Endothelial cell (in vitro differentiated cells): ENCODE results near the gene DMXL2. TPM values are rescaled to one million over a fixed set of nuclear protein-coding genes. Genes with fewer than 3 reads are reported as not detected.
A peak's percentile ranks its signal among the peaks of the same experiment; 100 is the strongest.

ENCODE experiments used
- DNase-seq: peaks from one replicate; pipeline ENCODE4 v3.0.0; 2021; ENCODE audit warnings: low spot score
- H3K27ac Mint-ChIP-seq: one replicate; pipeline ENCODE4 v1.8.0; 2021; ENCODE audit warnings: mixed read lengths, inconsistent platforms; ENCODE audit not compliant: unreplicated experiment
- H3K27me3 Mint-ChIP-seq: one replicate; pipeline ENCODE4 v1.8.0; 2021; ENCODE audit warnings: mild to moderate bottlenecking, moderate library complexity, mixed read lengths, inconsistent platforms; ENCODE audit not compliant: unreplicated experiment
- H3K36me3 Mint-ChIP-seq: one replicate; pipeline ENCODE4 v1.8.0; 2021; ENCODE audit warnings: mild to moderate bottlenecking, low read depth, mixed read lengths, inconsistent platforms; ENCODE audit not compliant: unreplicated experiment
- H3K4me1 Mint-ChIP-seq: one replicate; pipeline ENCODE4 v1.8.0; 2021; ENCODE audit warnings: mild to moderate bottlenecking, mixed read lengths, inconsistent platforms; ENCODE audit not compliant: unreplicated experiment
- H3K4me3 Mint-ChIP-seq: one replicate; pipeline ENCODE4 v1.8.0; 2021; ENCODE audit warnings: mild to moderate bottlenecking, mixed read lengths, inconsistent platforms; ENCODE audit not compliant: unreplicated experiment
- H3K9me3 Mint-ChIP-seq: one replicate; pipeline ENCODE4 v1.8.0; 2021; ENCODE audit warnings: mixed read lengths, inconsistent platforms; ENCODE audit not compliant: unreplicated experiment
- total RNA-seq: library from RNA; stranded (reverse); fragmentation: NEBNext Ultra II Directional; extraction: Animal tissue kit (Norgen Biotek cat#: 25700); gene quantifications from one replicate; pipeline ENCODE4 v1.2.1, GENCODE V29; 2021; ENCODE audit not compliant: unreplicated experiment
- TF ChIP-seq, protein P1 (sequence below): fragments of 200-600 bp; sonication (generic); IDR thresholded peaks from one replicate; pipeline ENCODE4 v1.5.0; 2021; ENCODE audit warnings: antibody characterized with exemption; ENCODE audit not compliant: unreplicated experiment

The DMXL2 gene
- total RNA-seq, 1 donor from 2014 or later, result 33.1 TPM

GRCh38 chr15:51634591-51635198 lies 12.1 kb upstream of the DMXL2 start:
- no peak overlapping the region for H3K4me3 Mint-ChIP-seq
- TF ChIP-seq, protein P1, sequence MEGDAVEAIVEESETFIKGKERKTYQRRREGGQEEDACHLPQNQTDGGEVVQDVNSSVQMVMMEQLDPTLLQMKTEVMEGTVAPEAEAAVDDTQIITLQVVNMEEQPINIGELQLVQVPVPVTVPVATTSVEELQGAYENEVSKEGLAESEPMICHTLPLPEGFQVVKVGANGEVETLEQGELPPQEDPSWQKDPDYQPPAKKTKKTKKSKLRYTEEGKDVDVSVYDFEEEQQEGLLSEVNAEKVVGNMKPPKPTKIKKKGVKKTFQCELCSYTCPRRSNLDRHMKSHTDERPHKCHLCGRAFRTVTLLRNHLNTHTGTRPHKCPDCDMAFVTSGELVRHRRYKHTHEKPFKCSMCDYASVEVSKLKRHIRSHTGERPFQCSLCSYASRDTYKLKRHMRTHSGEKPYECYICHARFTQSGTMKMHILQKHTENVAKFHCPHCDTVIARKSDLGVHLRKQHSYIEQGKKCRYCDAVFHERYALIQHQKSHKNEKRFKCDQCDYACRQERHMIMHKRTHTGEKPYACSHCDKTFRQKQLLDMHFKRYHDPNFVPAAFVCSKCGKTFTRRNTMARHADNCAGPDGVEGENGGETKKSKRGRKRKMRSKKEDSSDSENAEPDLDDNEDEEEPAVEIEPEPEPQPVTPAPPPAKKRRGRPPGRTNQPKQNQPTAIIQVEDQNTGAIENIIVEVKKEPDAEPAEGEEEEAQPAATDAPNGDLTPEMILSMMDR, result no peak
- H3K9me3 Mint-ChIP-seq, result no peaks in the 10 kb centered on the region
- no peaks in the 10 kb centered on the region for H3K36me3 Mint-ChIP-seq
- no peak for DNase-seq
- peaks cover 3% of the 10 kb centered on the region for H3K4me1 Mint-ChIP-seq
- H3K27ac Mint-ChIP-seq, result no peak overlapping the region
- no peaks in the 10 kb centered on the region for H3K27me3 Mint-ChIP-seq

DNA sequence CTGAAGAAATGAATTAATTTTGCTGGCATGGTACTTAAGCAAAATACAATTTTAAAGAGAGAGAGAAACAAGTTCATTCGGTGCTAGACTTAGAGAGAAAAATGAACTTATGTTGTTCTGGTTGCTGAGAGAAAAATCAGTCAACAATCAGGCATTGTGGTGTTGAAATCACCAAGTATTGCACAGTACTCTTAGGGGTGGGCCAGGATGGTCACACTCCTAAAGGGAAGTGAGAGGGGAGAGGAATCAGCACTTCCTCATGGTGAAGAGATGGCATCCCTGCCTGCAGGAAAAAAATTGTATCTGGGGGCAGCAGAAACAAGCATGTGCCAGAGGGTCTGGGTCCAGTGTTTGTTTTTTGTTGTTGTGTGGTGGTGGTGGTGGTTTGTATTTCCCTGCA lies 7.0 kb upstream of the DMXL2 start:
- TF ChIP-seq, protein P1, result no peak
- Mint-ChIP-seq H3K27ac (no peak overlapping the region), H3K4me1 (peaks cover 10% of the 10 kb centered on the region)

GRCh38 chr15:51625236-51625635 lies 2.7 kb upstream of the DMXL2 start:
- Mint-ChIP-seq H3K36me3 (no peaks in the 10 kb centered on the region), H3K9me3 (no peaks in the 10 kb centered on the region), H3K27me3 (no peaks in the 10 kb centered on the region), H3K27ac (no peak overlapping the region), H3K4me1 (peaks cover 26% of the 10 kb centered on the region), H3K4me3 (no peak overlapping the region)
- no peak for DNase-seq
- TF ChIP-seq, protein P1, result no peak

More for the DNA sequence above, 7.0 kb upstream of the DMXL2 start:
- no peak overlapping the region for H3K4me3 Mint-ChIP-seq
- H3K9me3 Mint-ChIP-seq, result no peaks in the 10 kb centered on the region
- no peaks in the 10 kb centered on the region for H3K36me3 Mint-ChIP-seq
- DNase-seq, result no peak
- H3K27me3 Mint-ChIP-seq, result no peaks in the 10 kb centered on the region

DNA sequence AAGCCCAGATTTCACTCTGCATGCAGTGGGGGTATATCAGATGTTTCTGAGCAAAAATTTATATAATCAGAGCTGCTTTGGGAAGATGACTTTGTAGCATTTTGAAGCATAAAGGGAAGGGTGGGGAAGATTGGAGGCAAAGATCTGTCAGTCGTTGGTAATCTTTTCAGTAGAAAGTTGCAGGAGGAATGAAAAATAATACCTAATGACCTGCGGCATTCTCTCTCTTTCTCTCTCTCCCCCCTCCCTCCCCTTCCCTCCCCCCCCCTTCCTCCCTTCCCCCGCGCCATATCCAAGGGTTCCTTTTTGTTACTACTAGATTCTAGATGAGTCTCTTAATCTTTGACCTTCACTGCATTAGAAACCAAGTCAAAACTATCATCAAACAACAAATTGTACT lies 1.5 kb upstream of the DMXL2 start:
- Mint-ChIP-seq H3K27me3 (no peaks in the 10 kb centered on the region), H3K36me3 (no peaks in the 10 kb centered on the region), H3K27ac (no peak overlapping the region), H3K4me3 (no peak overlapping the region), H3K4me1 (peaks cover 17% of the 10 kb centered on the region), H3K9me3 (no peaks in the 10 kb centered on the region)
- no peak for DNase-seq
- TF ChIP-seq, protein P1, result no peak

DNA sequence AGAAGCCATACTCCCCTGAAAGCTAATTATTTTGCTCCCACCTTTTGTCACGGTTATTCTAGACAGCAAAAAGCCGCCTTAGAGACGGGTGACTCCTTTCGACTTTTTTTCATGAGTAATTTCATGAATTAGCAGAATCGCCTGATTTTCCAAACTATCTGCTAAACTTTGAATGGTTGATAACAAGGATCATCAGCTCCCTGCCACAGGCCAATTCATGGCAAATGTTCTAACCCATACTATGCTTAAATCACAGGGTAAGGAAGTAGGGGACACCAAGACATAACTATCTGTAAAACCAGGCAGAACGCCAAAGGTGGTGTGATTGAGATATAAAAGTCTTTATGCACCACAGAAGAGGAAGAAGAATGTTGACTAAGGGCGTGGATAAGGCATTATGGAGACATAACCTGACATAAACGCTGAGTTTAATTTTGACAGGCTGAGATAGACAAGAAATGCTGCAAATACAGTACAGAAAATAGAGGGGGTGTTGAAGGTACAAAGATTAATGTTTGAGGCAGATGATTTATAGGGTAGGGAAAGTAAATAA lies 891 bp upstream of the DMXL2 start:
- DNase-seq, result no peak
- no peak overlapping the region for H3K27ac Mint-ChIP-seq
- no peaks in the 10 kb centered on the region for H3K27me3 Mint-ChIP-seq
- no peaks in the 10 kb centered on the region for H3K9me3 Mint-ChIP-seq
- peak overlapping the region; percentile 96 for H3K4me3 Mint-ChIP-seq
- peaks cover 17% of the 10 kb centered on the region for H3K4me1 Mint-ChIP-seq
- no peaks in the 10 kb centered on the region for H3K36me3 Mint-ChIP-seq
- TF ChIP-seq, protein P1, result no peak
